Breast epithelium (tissue), 4 donors: ENCODE results near the gene TBCC. TPM values are rescaled to one million over a fixed set of nuclear protein-coding genes. Genes with fewer than 3 reads are reported as not detected.
"Not testable (repeated sequence)": the region's sequence is repeated elsewhere in the genome, so short reads cannot be mapped to it uniquely, and the experiment has no call there.

Source experiments
- DNase-seq, 2 donors: peaks; one replicate each; pipeline ENCODE4 v3.0.0-alpha.2; 2019; ENCODE audit warnings: low spot score in 2 of 2
- H3K27ac ChIP-seq, 2 donors: fragments of 200-600 bp; sonication (generic) in 1 of 2; one replicate each; pipeline ENCODE4 v1.5.1; 2016 to 2019; ENCODE audit warnings: mild to moderate bottlenecking in 1 of 2
- H3K27me3 ChIP-seq, 2 donors: fragments of 200-600 bp; sonication (generic) in 1 of 2; one replicate each; pipeline versions ENCODE4 v1.5.1 to v1.6.0; 2017 to 2019; ENCODE audit warnings: control low read depth in 1 of 2, mild to moderate bottlenecking in 1 of 2
- H3K36me3 ChIP-seq: fragments of 200-600 bp; one replicate; pipeline ENCODE4 v1.5.1; 2019
- H3K4me1 ChIP-seq, 2 donors: fragments of 200-600 bp; sonication (generic); one replicate each; pipeline ENCODE4 v1.5.1; 2016 to 2019; ENCODE audit warnings: control low read depth in 1 of 2
- H3K4me3 ChIP-seq, 3 donors: fragments of 200-600 bp; sonication (generic); 1 replicate in 2 of 3; 2 replicates in 1 of 3; pipeline ENCODE4 v1.5.1; 2016 to 2019; ENCODE audit warnings: mild to moderate bottlenecking in 3 of 3, moderate library complexity in 2 of 3
- H3K9me3 ChIP-seq, 2 donors: fragments of 200-600 bp; sonication (generic) in 1 of 2; one replicate each; pipeline ENCODE4 v1.5.1; 2016 to 2019; ENCODE audit warnings: control low read depth in 1 of 2
- CTCF ChIP-seq, 3 donors: fragments of 450-650 bp; IDR thresholded peaks; one replicate each; pipeline ENCODE4 v1.5.1; 2016 to 2017; ENCODE audit warnings: antibody characterized with exemption in 3 of 3, mild to moderate bottlenecking in 3 of 3, moderate library complexity in 3 of 3
- POLR2A ChIP-seq: fragments of 450-650 bp; IDR thresholded peaks from one replicate; pipeline ENCODE4 v1.6.1; 2016; ENCODE audit warnings: antibody characterized with exemption, mild to moderate bottlenecking, moderate library complexity
- POLR2AphosphoS5 ChIP-seq, 3 donors: sonication (generic); formaldehyde crosslinking; IDR thresholded peaks; one replicate each; pipeline ENCODE4 v1.6.1; 2017; ENCODE audit warnings: antibody characterized with exemption in 3 of 3
- intact Hi-C: fragments of 100-400 bp; cut with DNase I; formaldehyde crosslinking; loops from one replicate; pipeline ENCODE4 v1.15.1; 2023; ENCODE audit warnings: low total_unique reads
- total RNA-seq, 3 donors: library from RNA; depleted of rRNA; stranded (reverse); fragments of >200 nt; gene quantifications; one replicate each; pipeline ENCODE4 v1.1.0, GENCODE V29; 2016

TBCC gene
- total RNA-seq, 3 donors from 2014 or later = 21.3 to 27.7 (median 26.3) TPM

- H3K36me3 ChIP-seq = no peaks in the 10 kb centered on the region
- H3K27ac ChIP-seq = peak overlapping the region; percentile 99 to 100
- no peaks in the 10 kb centered on the region for H3K4me1 ChIP-seq
- no peak for DNase-seq
- no peaks in the 10 kb centered on the region for H3K27me3 ChIP-seq
- H3K4me3 ChIP-seq = peak overlapping the region; percentile 85 to 92 (median 86)
- TF ChIP-seq POLR2AphosphoS5 (IDR thresholded peaks at IDR 0.05) = no peak
- no peak for TF ChIP-seq POLR2A
- no peak for TF ChIP-seq CTCF (IDR thresholded peaks at IDR 0.05)
- no peaks in the 10 kb centered on the region for H3K9me3 ChIP-seq
- intact Hi-C loops = loop anchor here (5.0 kb wide), 1 partner anchor 34 kb away; the partner anchor contains the start of gene TBCC
Measured at GRCh38 chr6:42781546-42781795, 35.6 kb upstream of the TBCC start.

GRCh38 chr6:42779521-42779920, 33.6 kb upstream of the TBCC start:
- Histone ChIP-seq H3K4me3 (no peak overlapping the region), H3K9me3 (no peaks in the 10 kb centered on the region), H3K4me1 (no peaks in the 10 kb centered on the region), H3K36me3 (no peaks in the 10 kb centered on the region), H3K27me3 (no peaks in the 10 kb centered on the region), H3K27ac (no peak overlapping the region)
- TF ChIP-seq POLR2A = no peak
- intact Hi-C loops = no loop called here
- DNase-seq = no peak

GRCh38 chr6:42778122-42778521, 32.2 kb upstream of the TBCC start:
- Histone ChIP-seq H3K4me1 (no peaks in the 10 kb centered on the region), H3K27ac (no peak overlapping the region), H3K27me3 (no peaks in the 10 kb centered on the region), H3K36me3 (no peaks in the 10 kb centered on the region), H3K9me3 (no peaks in the 10 kb centered on the region), H3K4me3 (no peak overlapping the region)
- intact Hi-C loops = no loop called here
- DNase-seq = no peak
- no peak for TF ChIP-seq CTCF (IDR thresholded peaks at IDR 0.05)
- no peak for TF ChIP-seq POLR2AphosphoS5 (IDR thresholded peaks at IDR 0.05)
- TF ChIP-seq POLR2A = no peak

- no peak for DNase-seq
- H3K36me3 ChIP-seq = no peaks in the 10 kb centered on the region
- H3K27ac ChIP-seq = no peak overlapping the region
- H3K27me3 ChIP-seq = no peaks in the 10 kb centered on the region
- TF ChIP-seq CTCF (IDR thresholded peaks at IDR 0.05) (no peak), POLR2AphosphoS5 (IDR thresholded peaks at IDR 0.05) (no peak), POLR2A (no peak)
- no peaks in the 10 kb centered on the region for H3K9me3 ChIP-seq
- H3K4me3 ChIP-seq = no peak overlapping the region
- no peaks in the 10 kb centered on the region for H3K4me1 ChIP-seq
- intact Hi-C loops = no loop called here
Measured at GRCh38 chr6:42777126-42777822, 31.4 kb upstream of the TBCC start.

- peak overlapping the region; percentile 41 to 59 for H3K27ac ChIP-seq
- H3K9me3 ChIP-seq, H3K36me3 ChIP-seq, H3K27me3 ChIP-seq, intact Hi-C loops, DNase-seq, H3K4me1 ChIP-seq: not testable (repeated sequence)
- H3K4me3 ChIP-seq = peak overlapping the region in 1 of 3 donors; percentile 5
Measured at GRCh38 chr6:42774821-42775487, 29.1 kb upstream of the TBCC start.

GRCh38 chr6:42774201-42774600, 28.3 kb upstream of the TBCC start:
- no peak for DNase-seq
- Histone ChIP-seq H3K4me3 (no peak overlapping the region), H3K36me3 (no peaks in the 10 kb centered on the region), H3K4me1 (no peaks in the 10 kb centered on the region), H3K9me3 (no peaks in the 10 kb centered on the region), H3K27me3 (no peaks in the 10 kb centered on the region), H3K27ac (peak overlapping the region; percentile 23 to 59)
- no peak for TF ChIP-seq POLR2A
- no peak for TF ChIP-seq POLR2AphosphoS5 (IDR thresholded peaks at IDR 0.05)
- intact Hi-C loops = no loop called here
